A549 (cell line): ENCODE measurements around the gene FHAD1.

Experiments used
- BHLHE40 ChIP-seq: IDR thresholded peaks from 2 replicates; pipeline ENCODE4 v1.6.1; 2012; ENCODE audit warnings: low read depth, low read length, inconsistent platforms
- CHD4 ChIP-seq: fragments of 200-600 bp; sonication (generic); IDR thresholded peaks from 2 replicates; pipeline ENCODE4 v1.6.1; 2016; ENCODE audit warnings: antibody characterized with exemption, mild to moderate bottlenecking, borderline replicate concordance
- JUN ChIP-seq, 2 experiments: fragments of >200 bp; sonication (Bioruptor Twin); formaldehyde crosslinking; IDR thresholded peaks; 2 replicates in 1 of 2; 3 replicates in 1 of 2; pipeline ENCODE4 v1.6.1; 2016 to 2017
- NFE2L2 ChIP-seq: fragments of 150-350 bp; conservative IDR thresholded peaks from 2 replicates; pipeline ENCODE4 v1.6.1; 2014; ENCODE audit warnings: low read length
- POLR2A ChIP-seq: IDR thresholded peaks from 2 replicates; pipeline ENCODE4 v1.6.1; 2012; ENCODE audit warnings: mild to moderate bottlenecking, low read length
- RFX5 ChIP-seq: fragments of 450-650 bp; IDR thresholded peaks from 2 replicates; pipeline ENCODE4 v1.7.1; 2014; ENCODE audit warnings: antibody characterized with exemption, mild to moderate bottlenecking, moderate library complexity
- SMC3 ChIP-seq: fragments of >200 bp; sonication (Bioruptor Twin); formaldehyde crosslinking; IDR thresholded peaks from 3 replicates; pipeline ENCODE4 v1.6.1; 2018; ENCODE audit warnings: inconsistent platforms
- TP53 ChIP-seq: fragments of 250-450 bp; sonication (Bioruptor Pico); IDR thresholded peaks from 2 replicates; pipeline ENCODE4 v1.5.0; 2021; ENCODE audit warnings: mild to moderate bottlenecking, moderate library complexity
- ZFP36 ChIP-seq: fragments of 450-650 bp; IDR thresholded peaks from 2 replicates; pipeline ENCODE4 v1.6.1; 2014; ENCODE audit warnings: borderline replicate concordance; ENCODE audit not compliant: partially characterized antibody
- TF ChIP-seq, protein P1 (sequence below): fragments of >200 bp; sonication (Bioruptor Twin); formaldehyde crosslinking; IDR thresholded peaks from 3 replicates; pipeline ENCODE4 v1.5.1; 2016
- TF ChIP-seq, protein P2 (sequence below): IDR thresholded peaks from 2 replicates; pipeline ENCODE4 v1.6.1; 2012
- TF ChIP-seq, protein P3 (sequence below): fragments of 450-650 bp; IDR thresholded peaks from 2 replicates; pipeline ENCODE4 v1.6.1; 2014; ENCODE audit warnings: antibody characterized with exemption

DNA sequence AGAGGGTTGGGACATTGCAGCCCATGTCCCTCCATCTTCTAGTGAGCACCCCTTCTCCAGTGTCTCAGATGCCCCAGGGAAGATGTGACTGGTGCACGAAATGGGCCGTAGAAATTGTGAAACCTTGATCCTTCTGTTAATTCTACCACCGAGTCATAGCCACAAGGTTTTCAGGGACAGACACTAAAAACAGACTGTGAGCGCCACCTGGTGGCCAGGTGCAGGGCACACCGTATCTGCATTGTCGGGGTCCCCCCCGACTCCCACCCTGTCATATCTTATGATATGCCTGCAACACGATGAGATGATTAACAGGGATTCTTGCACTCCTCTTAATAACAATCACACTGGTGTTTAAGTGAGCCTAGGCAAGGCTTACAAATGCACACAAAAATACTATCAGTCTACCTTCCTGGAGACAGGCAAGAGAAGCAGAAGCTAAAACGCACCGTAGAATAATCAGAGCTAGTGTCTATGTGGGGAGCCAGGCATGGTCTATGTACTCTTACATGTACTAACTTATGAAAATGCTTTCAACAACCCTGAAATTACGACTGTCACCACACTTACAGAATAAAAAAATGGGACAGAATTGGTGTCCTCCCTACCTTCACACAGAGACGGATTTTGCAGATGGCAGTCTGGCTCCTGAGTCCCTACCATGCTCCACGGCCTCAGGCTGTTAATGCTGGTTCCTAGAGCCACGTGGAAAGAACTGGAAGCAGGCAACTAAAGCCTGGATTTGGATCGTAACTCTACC is 57.9 kb downstream of the FHAD1 start:
- TF ChIP-seq, protein P1, sequence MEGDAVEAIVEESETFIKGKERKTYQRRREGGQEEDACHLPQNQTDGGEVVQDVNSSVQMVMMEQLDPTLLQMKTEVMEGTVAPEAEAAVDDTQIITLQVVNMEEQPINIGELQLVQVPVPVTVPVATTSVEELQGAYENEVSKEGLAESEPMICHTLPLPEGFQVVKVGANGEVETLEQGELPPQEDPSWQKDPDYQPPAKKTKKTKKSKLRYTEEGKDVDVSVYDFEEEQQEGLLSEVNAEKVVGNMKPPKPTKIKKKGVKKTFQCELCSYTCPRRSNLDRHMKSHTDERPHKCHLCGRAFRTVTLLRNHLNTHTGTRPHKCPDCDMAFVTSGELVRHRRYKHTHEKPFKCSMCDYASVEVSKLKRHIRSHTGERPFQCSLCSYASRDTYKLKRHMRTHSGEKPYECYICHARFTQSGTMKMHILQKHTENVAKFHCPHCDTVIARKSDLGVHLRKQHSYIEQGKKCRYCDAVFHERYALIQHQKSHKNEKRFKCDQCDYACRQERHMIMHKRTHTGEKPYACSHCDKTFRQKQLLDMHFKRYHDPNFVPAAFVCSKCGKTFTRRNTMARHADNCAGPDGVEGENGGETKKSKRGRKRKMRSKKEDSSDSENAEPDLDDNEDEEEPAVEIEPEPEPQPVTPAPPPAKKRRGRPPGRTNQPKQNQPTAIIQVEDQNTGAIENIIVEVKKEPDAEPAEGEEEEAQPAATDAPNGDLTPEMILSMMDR: peak; percentile 84
- TF ChIP-seq POLR2A (no peak), CHD4 (no peak), SMC3 (peak; percentile 90), TP53 (CRISPR knock-in tag) (no peak), RFX5 (no peak), JUN (IDR thresholded peaks at IDR 0.05) (no peak), NFE2L2 (no peak), BHLHE40 (no peak), ZFP36 (no peak)
- TF ChIP-seq, protein P2, sequence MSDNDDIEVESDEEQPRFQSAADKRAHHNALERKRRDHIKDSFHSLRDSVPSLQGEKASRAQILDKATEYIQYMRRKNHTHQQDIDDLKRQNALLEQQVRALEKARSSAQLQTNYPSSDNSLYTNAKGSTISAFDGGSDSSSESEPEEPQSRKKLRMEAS: no peak
- TF ChIP-seq, protein P3, sequence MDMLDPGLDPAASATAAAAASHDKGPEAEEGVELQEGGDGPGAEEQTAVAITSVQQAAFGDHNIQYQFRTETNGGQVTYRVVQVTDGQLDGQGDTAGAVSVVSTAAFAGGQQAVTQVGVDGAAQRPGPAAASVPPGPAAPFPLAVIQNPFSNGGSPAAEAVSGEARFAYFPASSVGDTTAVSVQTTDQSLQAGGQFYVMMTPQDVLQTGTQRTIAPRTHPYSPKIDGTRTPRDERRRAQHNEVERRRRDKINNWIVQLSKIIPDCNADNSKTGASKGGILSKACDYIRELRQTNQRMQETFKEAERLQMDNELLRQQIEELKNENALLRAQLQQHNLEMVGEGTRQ: no peak
